ENCODE measurements around the gene PLA2G4A. TPM values are rescaled to one million over a fixed set of nuclear protein-coding genes. Genes with fewer than 3 reads are reported as not detected.
"Not testable (repeated sequence)": the region's sequence is repeated elsewhere in the genome, so short reads cannot be mapped to it uniquely, and the experiment has no call there.

The PLA2G4A gene
- polyA plus RNA-seq, 1 experiment, result 0.48 TPM

GRCh38 chr1:186903374-186904136, 74.8 kb downstream of the PLA2G4A start:
- CTCF ChIA-PET, result interaction anchor here (1.6 kb wide), 1 partner anchor 14 kb away, joined by 4 read pairs; no protein-coding TSS in a partner anchor
- Histone ChIP-seq H3K4me3 (ENCODE audit: low read depth, low read length) (no peak overlapping the region), H3K27me3 (ENCODE audit: control insufficient read depth, insufficient read depth, low read length) (no peaks in the 10 kb centered on the region), H3K36me3 (ENCODE audit: control insufficient read depth, insufficient read depth, low read length) (no peaks in the 10 kb centered on the region)
- TF ChIP-seq, protein P1, sequence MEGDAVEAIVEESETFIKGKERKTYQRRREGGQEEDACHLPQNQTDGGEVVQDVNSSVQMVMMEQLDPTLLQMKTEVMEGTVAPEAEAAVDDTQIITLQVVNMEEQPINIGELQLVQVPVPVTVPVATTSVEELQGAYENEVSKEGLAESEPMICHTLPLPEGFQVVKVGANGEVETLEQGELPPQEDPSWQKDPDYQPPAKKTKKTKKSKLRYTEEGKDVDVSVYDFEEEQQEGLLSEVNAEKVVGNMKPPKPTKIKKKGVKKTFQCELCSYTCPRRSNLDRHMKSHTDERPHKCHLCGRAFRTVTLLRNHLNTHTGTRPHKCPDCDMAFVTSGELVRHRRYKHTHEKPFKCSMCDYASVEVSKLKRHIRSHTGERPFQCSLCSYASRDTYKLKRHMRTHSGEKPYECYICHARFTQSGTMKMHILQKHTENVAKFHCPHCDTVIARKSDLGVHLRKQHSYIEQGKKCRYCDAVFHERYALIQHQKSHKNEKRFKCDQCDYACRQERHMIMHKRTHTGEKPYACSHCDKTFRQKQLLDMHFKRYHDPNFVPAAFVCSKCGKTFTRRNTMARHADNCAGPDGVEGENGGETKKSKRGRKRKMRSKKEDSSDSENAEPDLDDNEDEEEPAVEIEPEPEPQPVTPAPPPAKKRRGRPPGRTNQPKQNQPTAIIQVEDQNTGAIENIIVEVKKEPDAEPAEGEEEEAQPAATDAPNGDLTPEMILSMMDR (IDR thresholded peaks at IDR 0.05; ENCODE audit: insufficient read depth, low read depth, low read length), result no peak
- POLR2A ChIA-PET, result no interaction called here
- DNase-seq (ENCODE audit: low read depth), result no peak

- H3K36me3 ChIP-seq (ENCODE audit: control insufficient read depth, insufficient read depth, low read length), result no peaks in the 10 kb centered on the region
- DNase-seq (ENCODE audit: low read depth), result no peak
- TF ChIP-seq, protein P1 (IDR thresholded peaks at IDR 0.05; ENCODE audit: insufficient read depth, low read depth, low read length), result no peak
- no peaks in the 10 kb centered on the region for H3K27me3 ChIP-seq (ENCODE audit: control insufficient read depth, insufficient read depth, low read length)
- no peak overlapping the region for H3K4me3 ChIP-seq (ENCODE audit: low read depth, low read length)
- ChIA-PET CTCF (interaction anchor here (1.6 kb wide), 1 partner anchor 13 kb away, joined by 4 read pairs; no protein-coding TSS in a partner anchor), POLR2A (no interaction called here)
Measured at GRCh38 chr1:186904361-186904760, 75.6 kb downstream of the PLA2G4A start.

GRCh38 chr1:186905561-186905960, 76.8 kb downstream of the PLA2G4A start:
- H3K4me3 ChIP-seq (ENCODE audit: low read depth, low read length), result no peak overlapping the region
- ChIA-PET CTCF (no interaction called here), POLR2A (no interaction called here)
- no peaks in the 10 kb centered on the region for H3K27me3 ChIP-seq (ENCODE audit: control insufficient read depth, insufficient read depth, low read length)
- H3K36me3 ChIP-seq (ENCODE audit: control insufficient read depth, insufficient read depth, low read length), result no peaks in the 10 kb centered on the region
- TF ChIP-seq, protein P1 (IDR thresholded peaks at IDR 0.05; ENCODE audit: insufficient read depth, low read depth, low read length), result no peak
- no peak for DNase-seq (ENCODE audit: low read depth)

DNA sequence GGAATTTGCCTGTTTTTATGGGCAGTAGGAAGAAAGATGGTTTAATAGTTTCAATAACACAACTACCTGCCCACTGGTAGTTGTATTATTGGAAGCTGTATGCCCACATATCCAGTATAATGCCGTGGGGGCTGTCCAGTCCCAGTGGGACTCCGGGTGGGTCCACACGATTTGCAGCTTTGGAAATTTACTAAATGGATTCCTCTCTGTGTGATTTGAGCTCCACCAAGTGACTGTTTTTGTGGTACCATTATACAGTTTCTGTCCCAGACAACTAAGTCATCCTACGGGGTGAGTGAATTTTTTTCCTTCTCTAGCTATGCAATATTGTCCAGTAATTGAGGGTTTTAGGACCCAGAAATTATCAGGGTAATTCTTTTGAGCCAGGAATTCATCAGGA, 86.8 kb downstream of the PLA2G4A start:
- DNase-seq (ENCODE audit: low read depth), result no peak
- CTCF ChIA-PET, result interaction anchor here (0.8 to 1.5 kb wide), 3 partner anchors 71 to 511 kb away, joined by 3 to 4 read pairs (median 4); no protein-coding TSS in a partner anchor
- H3K4me3 ChIP-seq (ENCODE audit: low read depth, low read length), result no peak overlapping the region
- POLR2A ChIA-PET, result no interaction called here
- TF ChIP-seq, protein P1 (IDR thresholded peaks at IDR 0.05; ENCODE audit: insufficient read depth, low read depth, low read length), result no peak
- H3K27me3 ChIP-seq (ENCODE audit: control insufficient read depth, insufficient read depth, low read length), result no peaks in the 10 kb centered on the region
- H3K36me3 ChIP-seq (ENCODE audit: control insufficient read depth, insufficient read depth, low read length), result no peaks in the 10 kb centered on the region

DNA sequence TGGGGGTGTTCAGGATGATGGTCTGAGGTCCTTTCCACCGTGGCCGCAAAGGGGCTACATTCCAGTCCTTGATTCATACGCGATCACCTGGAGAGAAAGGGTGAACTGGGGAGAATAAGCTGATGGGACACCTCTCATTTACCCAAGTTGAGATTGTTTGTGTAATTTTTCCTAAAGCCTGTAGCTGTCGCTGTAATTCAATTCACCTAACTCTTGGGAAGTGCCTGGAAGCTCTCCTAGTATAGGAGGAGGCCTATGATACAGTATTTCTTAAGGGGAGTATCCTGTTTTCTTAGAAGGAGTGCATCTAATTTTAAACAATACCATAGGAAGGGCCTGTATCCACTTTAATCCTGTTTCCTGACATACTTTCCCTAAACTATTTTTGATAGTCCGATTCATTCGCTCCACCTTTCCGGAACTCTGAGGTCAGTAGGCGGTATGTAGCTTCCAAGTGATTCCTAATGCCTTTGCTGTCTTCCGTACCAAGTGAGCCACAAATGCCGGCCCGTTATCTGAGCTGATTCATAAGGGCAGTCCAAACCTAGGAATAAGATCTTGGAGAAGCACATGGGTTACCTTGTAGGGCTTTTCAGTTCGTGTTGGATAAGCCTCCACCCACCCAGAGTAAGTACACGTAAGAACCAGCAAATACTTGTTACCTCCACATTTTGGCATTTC, 88.5 kb downstream of the PLA2G4A start:
- H3K4me3 ChIP-seq (ENCODE audit: low read depth, low read length); DNase-seq (ENCODE audit: low read depth); POLR2A ChIA-PET; H3K36me3 ChIP-seq (ENCODE audit: control insufficient read depth, insufficient read depth, low read length); H3K27me3 ChIP-seq (ENCODE audit: control insufficient read depth, insufficient read depth, low read length): not testable (repeated sequence)
- CTCF ChIA-PET, result interaction anchor here (0.9 to 2.5 kb wide), 13 partner anchors 10 to 435 kb away, joined by 3 to 21 read pairs (median 4); no protein-coding TSS in a partner anchor
- TF ChIP-seq, protein P1 (IDR thresholded peaks at IDR 0.05; ENCODE audit: insufficient read depth, low read depth, low read length), result peak; percentile 49; the same call in 1 of the 2 replicates

DNA sequence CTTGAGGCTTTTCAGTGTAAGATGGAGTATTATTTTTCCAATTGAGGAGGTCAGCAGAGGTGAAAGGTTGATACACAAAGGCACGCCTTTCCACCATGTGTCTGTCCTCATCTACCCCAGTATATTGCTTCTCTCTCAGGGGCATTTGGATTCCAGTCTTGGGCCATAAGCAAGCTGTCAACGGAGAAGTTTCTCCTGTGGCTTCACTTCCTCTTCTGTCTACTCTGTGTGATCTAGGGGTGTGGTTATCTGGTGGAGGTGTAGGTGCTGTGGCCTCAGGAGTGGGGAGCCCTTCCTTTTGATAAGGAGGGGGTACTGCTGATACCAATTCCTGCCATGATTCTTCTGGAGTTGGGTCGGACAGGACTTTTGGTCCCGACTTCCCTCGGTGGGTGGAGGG, 92.6 kb downstream of the PLA2G4A start:
- H3K36me3 ChIP-seq (ENCODE audit: control insufficient read depth, insufficient read depth, low read length); H3K27me3 ChIP-seq (ENCODE audit: control insufficient read depth, insufficient read depth, low read length); H3K4me3 ChIP-seq (ENCODE audit: low read depth, low read length); CTCF ChIA-PET; POLR2A ChIA-PET; DNase-seq (ENCODE audit: low read depth): not testable (repeated sequence)

DNA sequence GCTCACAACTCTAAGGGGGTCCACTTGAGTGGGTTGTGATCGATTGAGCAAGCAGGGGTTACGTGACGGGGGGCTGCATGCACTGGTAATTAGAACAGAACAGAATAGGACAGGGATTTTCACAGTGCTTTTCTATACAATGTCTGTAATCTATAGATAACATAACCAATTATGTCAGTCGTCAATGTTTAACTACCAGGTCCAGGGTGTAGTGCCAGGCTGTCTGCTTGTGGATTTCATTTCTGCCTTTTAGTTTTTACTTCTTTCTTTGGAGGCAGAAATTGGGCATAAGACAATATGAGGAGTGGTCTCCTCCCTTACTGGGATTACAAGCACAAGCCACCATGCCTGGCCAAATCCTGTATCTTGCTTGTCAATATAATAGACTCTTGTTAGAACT, 94.1 kb downstream of the PLA2G4A start:
- DNase-seq (ENCODE audit: low read depth); H3K36me3 ChIP-seq (ENCODE audit: control insufficient read depth, insufficient read depth, low read length); H3K4me3 ChIP-seq (ENCODE audit: low read depth, low read length); H3K27me3 ChIP-seq (ENCODE audit: control insufficient read depth, insufficient read depth, low read length); POLR2A ChIA-PET: not testable (repeated sequence)
- CTCF ChIA-PET, result interaction anchor here (1.9 kb wide), 1 partner anchor 64 kb away, joined by 6 read pairs; no protein-coding TSS in a partner anchor
